Kidney (tissue), 14 donors: ENCODE data around the gene MSX1. TPM values are rescaled to one million over a fixed set of nuclear protein-coding genes. Genes with fewer than 3 reads are reported as not detected.
A peak's percentile ranks its signal among the peaks of the same experiment; 100 is the strongest.

Source experiments
- DNase-seq, 5 donors: peaks; one replicate each; pipeline ENCODE4 v3.0.0-alpha.2; 2013 to 2020
- FAIRE-seq: peaks from 2 replicates; lab custom pipeline; 2012; peaks lifted over from hg19 to GRCh38; lab: Jason Lieb, UNC
- H3K27ac ChIP-seq, 2 donors: one replicate each; pipeline ENCODE4 v1.7.0; 2013; ENCODE audit warnings: low read depth in 2 of 2, low read length in 2 of 2, inconsistent platforms in 1 of 2
- H3K27me3 ChIP-seq: one replicate; pipeline ENCODE4 v1.7.1; 2013; ENCODE audit warnings: low read length, inconsistent platforms; ENCODE audit not compliant: control insufficient read depth, insufficient read depth
- H3K36me3 ChIP-seq, 3 donors: one replicate each; pipeline versions ENCODE4 v1.7.0 to v1.7.1; 2013; ENCODE audit warnings: low read length in 3 of 3, control low read depth in 1 of 3, inconsistent platforms in 1 of 3; ENCODE audit not compliant: insufficient read depth in 3 of 3, control insufficient read depth in 2 of 3
- H3K4me1 ChIP-seq, 3 donors: one replicate each; pipeline versions ENCODE4 v1.7.0 to v1.7.1; 2013; ENCODE audit warnings: low read length in 3 of 3, inconsistent platforms in 1 of 3, low read depth in 1 of 3; ENCODE audit not compliant: control insufficient read depth in 2 of 3, insufficient read depth in 2 of 3
- H3K4me3 ChIP-seq, 3 donors: one replicate each; pipeline versions ENCODE4 v1.7.0 to v1.8.1; 2013; ENCODE audit warnings: low read length in 3 of 3, control low read depth in 1 of 3, inconsistent platforms in 1 of 3
- H3K9ac ChIP-seq, 3 donors: one replicate each; pipeline versions ENCODE4 v1.7.0 to v1.7.1; 2013; ENCODE audit warnings: low read length in 3 of 3, control low read depth in 1 of 3, inconsistent platforms in 1 of 3
- H3K9me3 ChIP-seq, 3 donors: one replicate each; pipeline versions ENCODE4 v1.7.0 to v1.7.1; 2013; ENCODE audit warnings: low read length in 3 of 3, control low read depth in 1 of 3, inconsistent platforms in 1 of 3; ENCODE audit not compliant: control insufficient read depth in 2 of 3, insufficient read depth in 1 of 3
- intact Hi-C: fragments of 100-400 bp; cut with DNase I; formaldehyde crosslinking; loops from one replicate; pipeline ENCODE4 v1.11.1; 2022
- polyA plus RNA-seq: library from polyadenylated mRNA; stranded (reverse); fragments of 350-450 nt; fragmentation: Illumina TruSeq; extraction: RNeasy Lipid Tissue Mini Kit (QIAGEN cat#74804); gene quantifications from one replicate; pipeline ENCODE4 v1.2.3, GENCODE V29; 2014; ENCODE audit warnings: low read depth, low replicate concordance; ENCODE audit not compliant: insufficient read depth
- total RNA-seq: library from RNA; stranded (reverse); fragmentation: NEBNext Ultra II Directional; extraction: Animal tissue kit (Norgen Biotek cat#: 25700); gene quantifications from one replicate; pipeline ENCODE4 v1.2.1, GENCODE V29; 2021
- TF ChIP-seq, protein P1 (sequence below): IDR thresholded peaks from 3 replicates; pipeline ENCODE4 v1.5.1; 2012; ENCODE audit warnings: mild to moderate bottlenecking, moderate library complexity, borderline replicate concordance; ENCODE audit not compliant: insufficient read depth; ENCODE audit errors: extremely low read depth
- donor health status: control.
- donor health status: control.
- donor health status: control.
- donor health status: control.
- donor health status: control.
- donor health status: DM: yes; HTN: yes; CAD: no.
- donor health status: Normal renal cell carcinoma (clear cell type).

MSX1 gene
- total and polyA plus RNA-seq, 2 donors from 2014 or later: 2.3 to 3.0 TPM

DNA sequence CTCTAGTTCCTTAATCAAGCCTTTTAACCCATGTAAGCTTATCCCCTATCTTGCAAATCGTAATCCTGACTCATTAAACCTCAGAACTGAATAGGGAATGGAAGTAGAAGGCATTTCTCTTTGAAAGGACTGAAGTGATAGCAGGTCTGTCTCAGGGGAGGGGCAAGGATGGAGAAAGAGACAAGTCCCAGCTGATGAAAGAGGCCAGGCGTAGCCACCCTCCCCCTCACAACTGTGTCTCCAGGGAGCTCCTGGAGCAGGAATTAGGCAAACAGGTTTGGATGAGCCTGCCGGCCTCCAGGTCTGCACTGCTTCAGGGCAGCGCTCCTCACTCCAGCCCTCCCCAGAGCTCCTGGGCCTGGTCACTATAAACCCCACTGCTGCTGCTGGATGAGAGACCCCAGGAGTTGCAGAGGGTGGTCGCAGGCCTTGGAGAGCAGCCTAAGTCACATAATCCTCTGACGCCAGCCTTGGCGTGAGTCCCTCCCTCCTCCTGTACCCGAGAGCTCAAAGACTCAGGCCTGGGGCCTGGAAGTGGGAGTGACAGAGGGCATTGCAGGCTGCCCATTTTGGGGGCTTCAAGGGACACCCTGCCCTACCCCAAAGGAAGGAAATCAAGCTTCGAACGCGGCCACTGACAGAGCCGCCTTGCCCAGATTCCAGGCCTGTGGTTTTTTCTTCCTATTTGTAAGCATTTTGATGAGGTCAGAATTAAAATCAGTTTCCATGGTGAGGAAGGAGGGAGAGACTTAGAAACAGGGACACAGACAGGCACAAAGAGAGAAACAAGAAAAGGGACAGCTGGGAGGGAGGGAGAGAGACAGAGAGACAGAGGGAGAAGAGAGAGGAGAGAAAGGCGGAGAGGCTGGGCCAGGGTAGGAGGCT is 21.2 kb upstream of the MSX1 start:
- peaks cover 0 to 3% (median 0%) of the 10 kb centered on the region in 3 donors for H3K9me3 ChIP-seq
- no peaks in the 10 kb centered on the region for H3K36me3 ChIP-seq
- TF ChIP-seq, protein P1, sequence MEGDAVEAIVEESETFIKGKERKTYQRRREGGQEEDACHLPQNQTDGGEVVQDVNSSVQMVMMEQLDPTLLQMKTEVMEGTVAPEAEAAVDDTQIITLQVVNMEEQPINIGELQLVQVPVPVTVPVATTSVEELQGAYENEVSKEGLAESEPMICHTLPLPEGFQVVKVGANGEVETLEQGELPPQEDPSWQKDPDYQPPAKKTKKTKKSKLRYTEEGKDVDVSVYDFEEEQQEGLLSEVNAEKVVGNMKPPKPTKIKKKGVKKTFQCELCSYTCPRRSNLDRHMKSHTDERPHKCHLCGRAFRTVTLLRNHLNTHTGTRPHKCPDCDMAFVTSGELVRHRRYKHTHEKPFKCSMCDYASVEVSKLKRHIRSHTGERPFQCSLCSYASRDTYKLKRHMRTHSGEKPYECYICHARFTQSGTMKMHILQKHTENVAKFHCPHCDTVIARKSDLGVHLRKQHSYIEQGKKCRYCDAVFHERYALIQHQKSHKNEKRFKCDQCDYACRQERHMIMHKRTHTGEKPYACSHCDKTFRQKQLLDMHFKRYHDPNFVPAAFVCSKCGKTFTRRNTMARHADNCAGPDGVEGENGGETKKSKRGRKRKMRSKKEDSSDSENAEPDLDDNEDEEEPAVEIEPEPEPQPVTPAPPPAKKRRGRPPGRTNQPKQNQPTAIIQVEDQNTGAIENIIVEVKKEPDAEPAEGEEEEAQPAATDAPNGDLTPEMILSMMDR: no peak
- H3K4me3 ChIP-seq: no peak overlapping the region
- no peak overlapping the region for H3K27ac ChIP-seq
- intact Hi-C loops: no loop called here
- no peaks in the 10 kb centered on the region for H3K4me1 ChIP-seq
- H3K9ac ChIP-seq: no peak overlapping the region
- DNase-seq: peak in 4 of 5 donors; percentile 44 to 81 (median 68)
- H3K27me3 ChIP-seq: peaks cover 3% of the 10 kb centered on the region
- FAIRE-seq: no peak

DNA sequence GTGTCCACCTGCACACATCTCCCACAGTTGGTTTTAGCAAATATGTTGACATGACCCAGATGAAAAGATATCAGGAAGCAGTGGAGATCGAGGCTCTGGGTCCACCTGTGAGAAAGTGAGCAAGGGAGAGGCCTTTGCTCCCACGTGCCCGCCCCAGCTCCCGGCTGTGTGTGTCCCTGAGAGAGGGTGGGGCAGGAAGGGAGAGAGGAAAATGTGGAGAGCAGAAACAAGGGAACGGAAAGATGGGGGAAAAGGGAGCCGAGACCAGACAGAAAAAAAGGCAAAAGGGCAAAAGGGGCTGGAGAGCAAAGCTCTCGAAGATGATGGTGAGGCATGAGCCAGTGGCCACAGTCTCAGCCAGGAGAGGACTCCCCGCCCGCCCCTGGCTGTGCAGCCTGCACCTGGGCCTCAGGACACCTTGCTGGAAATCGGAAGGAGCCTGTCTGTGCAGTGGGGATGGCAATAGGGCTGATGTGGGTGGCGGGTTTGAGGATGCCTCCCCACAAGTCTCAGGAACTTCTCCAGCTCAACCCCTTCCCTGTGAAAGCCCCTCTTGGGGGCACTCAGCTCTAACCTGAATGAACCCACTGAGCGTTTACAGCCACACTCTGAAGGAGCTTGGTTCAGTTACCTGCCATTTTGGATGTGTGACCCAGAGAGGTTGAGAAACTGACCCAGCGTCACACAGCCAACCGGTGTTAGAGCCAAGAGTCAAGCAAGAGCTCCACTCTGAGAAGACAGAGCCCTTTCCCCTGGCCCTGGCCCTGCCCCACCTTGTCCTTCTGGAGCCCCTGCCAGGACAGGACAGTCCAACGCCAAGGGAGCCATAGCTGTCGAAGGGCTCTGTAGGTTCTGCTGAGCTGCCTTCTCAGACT is 20.3 kb upstream of the MSX1 start:
- peaks cover 3% of the 10 kb centered on the region for H3K27me3 ChIP-seq
- no peak overlapping the region for H3K27ac ChIP-seq
- FAIRE-seq (no peak), DNase-seq (peak in 1 of 5 donors; percentile 28)
- H3K9me3 ChIP-seq: peaks cover 0 to 3% (median 0%) of the 10 kb centered on the region in 3 donors
- no peaks in the 10 kb centered on the region for H3K36me3 ChIP-seq
- H3K4me3 ChIP-seq: no peak overlapping the region
- intact Hi-C loops: no loop called here
- H3K4me1 ChIP-seq: no peaks in the 10 kb centered on the region
- H3K9ac ChIP-seq: no peak overlapping the region
- TF ChIP-seq, protein P1: no peak

DNA sequence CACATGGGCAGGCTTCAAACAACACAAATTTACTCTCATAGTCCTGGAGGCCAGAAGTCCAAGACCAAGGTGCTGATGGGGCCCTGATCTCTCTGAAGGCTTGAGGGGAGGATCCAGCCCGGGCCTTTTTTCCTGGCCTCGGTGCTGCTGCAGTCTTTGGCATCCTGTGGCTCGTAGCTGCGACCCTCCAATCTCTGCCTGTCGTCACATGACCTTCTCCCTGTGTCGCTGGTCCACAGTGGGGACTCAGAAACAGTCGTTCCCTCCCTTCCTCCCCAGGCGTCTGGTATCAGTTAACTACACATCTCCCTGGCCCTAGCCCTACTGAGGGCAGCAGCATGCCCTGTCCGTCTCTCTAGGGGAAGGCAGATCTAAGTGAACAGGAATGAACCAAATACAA is 19.1 kb upstream of the MSX1 start:
- Histone ChIP-seq H3K27me3 (peaks cover 3% of the 10 kb centered on the region), H3K4me3 (no peak overlapping the region), H3K9me3 (peaks cover 0 to 3% (median 0%) of the 10 kb centered on the region in 3 donors), H3K4me1 (no peaks in the 10 kb centered on the region), H3K27ac (no peak overlapping the region), H3K36me3 (no peaks in the 10 kb centered on the region), H3K9ac (no peak overlapping the region)
- no peak for DNase-seq
- TF ChIP-seq, protein P1: no peak
- intact Hi-C loops: no loop called here
- FAIRE-seq: no peak
